HTR-8/SVneo (cell line): ENCODE results near the gene CXCL9.
"Not testable (repeated sequence)": the region's sequence is repeated elsewhere in the genome, so short reads cannot be mapped to it uniquely, and the experiment has no call there.

ENCODE experiments used
- DNase-seq: peaks from one replicate; pipeline ENCODE4 v3.0.0; 2011; ENCODE audit warnings: low spot score, mixed read lengths; ENCODE audit not compliant: insufficient read length
- FAIRE-seq: peaks from 2 replicates; lab custom pipeline; 2011; peaks lifted over from hg19 to GRCh38; lab: Jason Lieb, UNC

CXCL9 gene

DNA sequence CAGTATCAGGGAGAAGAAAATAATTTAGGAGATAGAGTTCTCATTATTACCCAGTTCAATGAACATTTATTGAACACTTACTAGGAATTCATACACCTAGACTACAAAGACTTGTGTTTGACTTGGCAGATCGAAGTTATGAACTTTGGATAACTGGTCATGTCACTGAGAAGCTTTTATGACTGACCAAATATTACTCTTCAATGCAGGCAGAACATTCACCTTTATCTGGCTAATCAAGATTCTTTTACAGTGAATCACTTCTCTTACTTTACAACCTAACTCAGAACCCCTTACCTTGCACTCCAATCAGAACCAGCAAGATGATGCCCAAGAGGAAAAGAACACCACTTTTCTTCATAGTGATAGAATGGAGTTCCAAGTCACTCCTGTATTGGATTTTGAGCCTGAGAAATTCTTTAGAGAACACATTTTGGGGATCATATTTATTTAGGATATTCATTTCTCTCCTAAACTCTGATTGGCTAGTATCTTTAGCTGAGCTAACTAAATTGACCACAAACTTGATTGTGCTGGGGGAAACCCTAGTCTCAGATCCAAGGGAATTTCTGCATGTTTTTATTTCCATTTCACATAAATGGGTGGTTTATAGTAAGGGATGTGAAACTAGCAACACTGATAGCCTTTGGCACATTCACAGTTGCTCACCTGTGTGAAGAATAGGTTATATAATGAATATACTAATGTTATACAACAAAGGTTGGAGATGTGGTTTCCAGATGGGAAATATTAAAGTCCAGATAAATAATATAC lies at the start of gene CXCL9:
CXCL9 (minus strand) TSS at position 421 of the 774 bp plus-strand sequence; CDS start at position 361, 60 bp downstream.
- FAIRE-seq (no peak), DNase-seq (no peak)

- DNase-seq, result no peak
- no peak for FAIRE-seq
Measured at GRCh38 chr4:76055421-76055820, 48.1 kb upstream of the CXCL9 start.

- FAIRE-seq (no peak), DNase-seq (no peak)
Measured at GRCh38 chr4:76055016-76055415, 47.7 kb upstream of the CXCL9 start.

- no peak for FAIRE-seq
- no peak for DNase-seq
Measured at GRCh38 chr4:76053730-76054129, 46.4 kb upstream of the CXCL9 start.

GRCh38 chr4:76050560-76051050 lies 43.3 kb upstream of the CXCL9 start:
- FAIRE-seq, DNase-seq: not testable (repeated sequence)

GRCh38 chr4:76049860-76050416 lies 42.6 kb upstream of the CXCL9 start:
- FAIRE-seq, DNase-seq: not testable (repeated sequence)

GRCh38 chr4:76044686-76045085 lies 37.4 kb upstream of the CXCL9 start:
- not testable (repeated sequence) for FAIRE-seq, DNase-seq

DNA sequence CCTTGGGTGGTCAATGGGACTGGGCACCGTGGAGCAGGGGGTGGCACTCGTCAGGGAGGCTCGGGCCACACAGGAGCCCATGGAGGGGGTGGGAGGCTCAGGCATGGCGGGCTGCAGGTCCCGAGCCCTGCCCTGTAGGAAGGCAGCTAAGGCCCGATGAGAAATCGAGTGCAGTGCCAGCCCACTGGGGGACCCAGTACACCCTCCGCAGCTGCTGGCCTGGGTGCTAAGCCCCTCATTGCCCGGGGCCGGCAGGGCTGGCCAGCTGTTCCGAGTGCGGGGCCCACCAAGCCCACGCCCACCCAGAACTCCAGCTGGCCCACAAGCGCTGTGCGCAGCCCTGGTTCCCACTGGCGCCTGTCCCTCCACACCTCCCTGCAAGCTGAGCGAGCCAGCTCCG lies 36.0 kb upstream of the CXCL9 start:
- not testable (repeated sequence) for FAIRE-seq, DNase-seq

DNA sequence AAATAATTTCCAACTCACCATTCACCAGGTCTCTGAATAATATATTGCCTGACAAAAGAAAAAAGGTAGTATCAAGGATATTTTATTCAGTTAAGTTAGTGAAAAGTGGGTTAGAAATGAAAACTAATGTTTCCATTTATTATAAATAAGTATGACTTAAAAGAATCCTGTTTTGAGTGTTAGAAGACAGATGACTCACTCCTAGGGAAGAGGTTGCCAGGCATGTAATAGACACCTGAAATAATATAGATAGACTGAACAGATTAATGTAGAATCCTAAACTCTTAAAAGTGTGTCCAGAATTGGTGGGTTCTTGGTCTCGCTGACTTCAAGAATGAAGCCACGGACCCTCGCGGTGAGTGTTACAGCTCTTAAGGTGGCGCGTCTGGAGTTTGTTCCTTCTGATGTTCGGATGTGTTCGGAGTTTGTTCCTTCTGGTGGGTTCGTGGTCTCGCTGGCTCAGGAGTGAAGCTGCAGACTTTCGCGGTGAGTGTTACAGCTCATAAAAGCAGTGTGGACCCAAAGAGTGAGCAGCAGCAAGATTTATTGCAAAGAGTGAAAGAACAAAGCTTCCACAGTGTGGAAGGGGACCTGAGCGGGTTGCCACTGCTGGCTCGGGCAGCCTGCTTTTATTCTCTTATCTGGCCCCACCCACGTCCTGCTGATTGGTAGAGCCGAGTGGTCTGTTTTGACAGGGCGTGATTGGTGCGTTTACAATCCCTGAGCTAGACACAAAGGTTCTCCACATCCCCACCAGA lies 35.1 kb upstream of the CXCL9 start:
- DNase-seq, FAIRE-seq: not testable (repeated sequence)

- no peak for FAIRE-seq
- DNase-seq, result no peak
Measured at GRCh38 chr4:76036855-76037254, 29.5 kb upstream of the CXCL9 start.

GRCh38 chr4:76035799-76036380 lies 28.6 kb upstream of the CXCL9 start, which contains the start of gene CXCL11:
Gene CXCL11, minus strand, starts transcription at chr4:76036070. Its CDS starts 83 bp downstream, at chr4:76035987.
- FAIRE-seq, result no peak

GRCh38 chr4:76035141-76035540 lies 27.8 kb upstream of the CXCL9 start:
- FAIRE-seq (no peak), DNase-seq (no peak)

More at GRCh38 chr4:76035799-76036380, 28.6 kb upstream of the CXCL9 start, which contains the start of gene CXCL11:
- no peak for DNase-seq

DNA sequence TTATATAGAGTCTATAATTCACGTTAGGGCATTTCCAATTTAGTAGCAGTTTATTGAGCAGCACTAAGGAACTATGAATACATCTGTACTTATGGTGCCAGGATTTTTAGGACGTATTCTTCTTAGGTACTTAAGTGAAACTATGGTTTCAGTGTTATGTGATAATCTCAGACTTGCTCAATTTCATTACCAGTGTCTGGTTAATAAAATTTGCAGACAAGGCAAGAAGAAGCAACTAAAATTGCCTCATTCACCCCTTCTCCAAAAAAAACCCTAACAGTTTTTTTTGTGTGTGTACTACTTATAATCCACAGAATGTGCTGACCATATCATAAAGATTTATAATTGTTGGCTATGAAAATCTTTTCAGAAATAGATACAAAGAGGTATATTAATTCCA lies 22.0 kb upstream of the CXCL9 start:
- no peak for FAIRE-seq
- no peak for DNase-seq

DNA sequence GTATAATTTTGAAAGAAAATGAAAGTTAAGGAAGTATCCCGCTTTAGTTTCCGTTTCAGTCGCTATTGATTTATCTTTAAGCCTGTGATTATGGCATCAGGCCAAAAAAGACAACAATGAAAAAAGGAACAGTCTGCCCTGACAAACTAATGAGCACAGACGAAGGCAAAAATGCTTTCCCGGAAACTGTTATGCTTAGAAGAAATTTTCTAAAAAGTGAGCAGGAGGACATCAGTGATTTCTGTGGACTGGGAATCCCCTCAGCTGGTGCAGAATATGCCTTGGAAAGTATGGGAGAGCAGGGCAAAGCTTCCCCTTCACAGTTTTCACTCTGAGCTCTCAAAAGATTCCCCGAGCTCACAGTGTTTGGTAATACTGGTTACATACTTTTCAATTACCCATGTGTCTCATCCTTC lies 21.0 kb upstream of the CXCL9 start:
- FAIRE-seq (no peak), DNase-seq (no peak)

GRCh38 chr4:76024065-76024464 lies 16.8 kb upstream of the CXCL9 start:
- no peak for DNase-seq
- no peak for FAIRE-seq

DNA sequence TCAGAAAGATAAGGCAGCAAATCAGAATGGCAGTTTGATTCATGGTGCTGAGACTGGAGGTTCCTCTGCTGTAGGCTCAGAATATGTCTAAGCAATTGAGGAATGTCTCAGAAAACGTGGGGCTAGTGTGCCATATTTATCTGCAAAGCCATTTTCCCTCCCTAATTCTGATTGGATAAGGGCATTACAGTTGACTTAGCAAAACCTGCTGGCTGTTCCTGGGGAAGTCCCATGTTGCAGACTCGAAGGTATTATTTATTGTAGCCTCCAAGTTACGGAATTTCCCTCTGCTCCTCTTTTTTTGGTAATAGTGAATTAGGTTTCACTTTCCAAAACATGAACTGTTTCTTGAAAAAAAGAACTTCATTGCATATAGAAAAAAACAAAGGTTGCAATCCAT lies 16.1 kb upstream of the CXCL9 start, which contains the start of gene CXCL10:
CXCL10 (minus strand) TSS at position 109 of the 400 bp plus-strand sequence; CDS start at position 43, 66 bp downstream.
- DNase-seq, result no peak
- FAIRE-seq, result no peak

GRCh38 chr4:76022677-76023076 lies 15.4 kb upstream of the CXCL9 start:
- FAIRE-seq (no peak), DNase-seq (no peak)

DNA sequence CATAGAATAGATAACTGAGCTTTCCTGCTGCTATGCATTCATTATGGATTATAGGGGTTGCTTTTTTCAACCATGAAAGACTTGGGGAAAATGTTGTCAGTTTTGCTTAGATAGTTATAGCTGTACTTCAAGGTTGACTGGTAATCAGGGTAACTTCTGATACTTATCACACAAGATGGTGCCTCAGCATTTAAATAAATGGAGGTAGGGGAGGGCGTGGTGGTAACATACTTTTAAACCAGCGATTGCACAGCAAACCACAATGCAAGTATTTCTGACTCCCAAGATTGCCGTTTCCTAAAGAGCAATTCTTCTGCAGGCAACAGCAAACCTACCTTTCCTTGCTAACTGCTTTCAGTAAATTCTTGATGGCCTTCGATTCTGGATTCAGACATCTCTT lies 14.7 kb upstream of the CXCL9 start:
- no peak for DNase-seq
- FAIRE-seq, result no peak

DNA sequence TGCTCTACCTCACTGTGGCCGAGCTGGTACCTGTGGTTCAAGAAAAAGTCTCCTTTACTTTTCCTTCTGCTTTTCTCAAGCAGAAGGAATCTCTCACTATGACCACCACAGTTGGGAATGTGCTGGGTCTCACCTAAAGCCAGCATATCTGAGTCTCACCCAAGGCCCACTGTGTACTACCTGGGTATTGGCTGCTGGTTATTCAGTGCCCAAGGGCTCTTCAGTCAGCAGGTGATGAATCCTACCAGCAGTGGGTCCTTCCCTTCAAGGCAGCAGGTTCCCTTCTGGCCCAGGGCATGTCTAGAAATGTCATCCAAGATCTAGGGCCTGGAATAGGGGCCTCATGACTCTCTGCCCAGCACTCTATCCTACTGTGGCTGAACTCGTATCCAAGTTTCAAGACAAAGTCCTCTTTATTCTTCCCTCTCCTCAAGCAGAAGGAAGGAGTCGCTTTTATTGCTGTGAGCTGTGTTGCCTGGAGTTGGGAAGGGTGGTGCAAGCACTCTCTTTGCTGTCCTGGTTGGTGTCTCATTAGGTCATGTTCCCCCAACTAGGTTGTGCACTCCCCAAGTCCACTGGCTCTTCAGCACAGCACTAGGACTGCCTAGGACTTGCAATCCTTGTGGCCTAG lies 9.9 kb upstream of the CXCL9 start:
- no peak for FAIRE-seq
- DNase-seq, result no peak

DNA sequence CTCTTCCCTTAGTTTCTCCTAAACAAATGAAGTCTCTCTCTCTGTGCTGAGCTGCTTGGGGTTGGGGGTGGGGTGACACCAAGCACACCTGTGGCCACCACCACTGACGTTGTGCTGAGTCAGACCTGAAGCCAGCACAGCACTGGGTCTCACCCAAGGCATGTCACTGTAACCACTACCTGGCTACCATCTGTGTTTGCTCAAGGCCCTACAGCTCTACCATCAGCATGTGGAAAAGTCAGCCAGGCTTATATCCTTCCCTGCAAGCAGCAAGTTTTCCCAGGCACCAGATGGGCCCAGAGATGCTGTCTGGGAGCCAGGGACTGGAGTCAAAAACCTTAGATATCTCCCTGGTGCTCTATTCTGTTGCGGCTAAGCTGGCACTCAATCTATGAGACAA lies 9.1 kb upstream of the CXCL9 start:
- FAIRE-seq (no peak), DNase-seq (no peak)
